HCT116 (cell line): ENCODE results near the gene MTHFD2. TPM values are rescaled to one million over a fixed set of nuclear protein-coding genes. Genes with fewer than 3 reads are reported as not detected.

Experiments used
- ATAC-seq: fragments of 200-7000 bp; cut with Tn5 transposase; 2 replicates; pipeline ENCODE4 v1.9.1; 2020; ENCODE audit warnings: mild to moderate bottlenecking, moderate library complexity
- BruUV-seq: library from RNA; stranded (reverse); fragments of 400-500 nt; replicated peaks from 2 replicates; lab custom pipeline; 2021; lab: Mats Ljungman, UMichigan
- CTCF ChIA-PET: fragments of 300-600 bp; sonication (Branson Sonifier 250); formaldehyde crosslinking; loops from one replicate; lab custom pipeline; 2021; ENCODE audit warnings: antibody characterized with exemption; lab: Charles Lee
- POLR2A ChIA-PET: fragments of 300-600, 350-600 bp; sonication (Branson Sonifier 250); formaldehyde crosslinking; loops from one replicate; lab custom pipeline; 2021; ENCODE audit warnings: antibody characterized with exemption; lab: Charles Lee
- RAD21 ChIA-PET, 2 experiments: fragments of 300-600 bp; sonication (Branson Sonifier 250); formaldehyde crosslinking; loops; one replicate each; lab custom pipeline; 2023; ENCODE audit warnings: low total read pairs in 2 of 2; ENCODE audit not compliant: uncharacterized antibody in 2 of 2, unreplicated experiment in 2 of 2, low non-redundant PET in 1 of 2; lab: Charles Lee
- DNase-seq: peaks from one replicate; pipeline ENCODE4 v3.0.0-alpha.2; 2010; ENCODE audit warnings: low read depth, low spot score
- H2AFZ ChIP-seq: fragments of 200-600 bp; shearing (Covaris generic), sonication (generic); 2 replicates; pipeline ENCODE4 v1.6.1; 2017; ENCODE audit warnings: low read depth, mixed run types, mixed read lengths, antibody characterized with exemption, low read length; ENCODE audit not compliant: poor library complexity, severe bottlenecking
- H3K27ac ChIP-seq: 2 replicates; pipeline ENCODE4 v1.5.1; 2012; ENCODE audit warnings: low read depth, low read length
- H3K27me3 ChIP-seq: fragments of 200-600 bp; sonication (generic); 2 replicates; pipeline ENCODE4 v1.6.1; 2016; ENCODE audit warnings: mixed run types, low read length, mixed read lengths; ENCODE audit not compliant: insufficient read depth
- H3K36me3 ChIP-seq, 2 experiments: fragments of 200-500 bp in 1 of 2; fragments of 200-600 bp in 1 of 2; sonication (Bioruptor generic) in 1 of 2; sonication (generic) in 1 of 2; 2 replicates each; pipeline versions ENCODE4 v1.5.1 to v1.6.1; 2014 to 2016; ENCODE audit warnings: low read length in 2 of 2, inconsistent platforms in 1 of 2, mixed read lengths in 1 of 2, mixed run types in 1 of 2; ENCODE audit not compliant: insufficient read depth in 2 of 2, control insufficient read depth in 1 of 2
- H3K4me1 ChIP-seq, 2 experiments: fragments of 200-600 bp in 1 of 2; sonication (generic) in 1 of 2; 2 replicates each; pipeline versions ENCODE4 v1.5.1 to v1.6.1; 2012 to 2017; ENCODE audit warnings: low read length in 2 of 2, inconsistent platforms in 1 of 2, mild to moderate bottlenecking in 1 of 2, mixed read lengths in 1 of 2, mixed run types in 1 of 2, moderate library complexity in 1 of 2; ENCODE audit not compliant: insufficient read depth in 2 of 2, control insufficient read depth in 1 of 2
- H3K4me2 ChIP-seq: fragments of 200-600 bp; sonication (generic); 2 replicates; pipeline ENCODE4 v1.6.1; 2017; ENCODE audit warnings: mixed run types, low read length, mixed read lengths
- H3K4me3 ChIP-seq, 2 experiments: fragments of 200-600 bp in 1 of 2; sonication (generic) in 1 of 2; replicated peaks in 1 of 2; 2 replicates each; pipeline ENCODE4 v1.5.1; 2011 to 2016; ENCODE audit warnings: low read length in 2 of 2, control low read depth in 1 of 2, low read depth in 1 of 2, mild to moderate bottlenecking in 1 of 2, mixed read lengths in 1 of 2, mixed run types in 1 of 2
- H3K79me2 ChIP-seq: fragments of 200-600 bp; sonication (generic); 2 replicates; pipeline ENCODE4 v1.6.1; 2017; ENCODE audit warnings: mild to moderate bottlenecking, mixed run types, low read length, moderate library complexity, mixed read lengths; ENCODE audit not compliant: insufficient read depth
- H3K9ac ChIP-seq: fragments of 200-600 bp; sonication (generic); 2 replicates; pipeline ENCODE4 v1.6.1; 2016; ENCODE audit warnings: low read length, mixed read lengths
- H3K9me2 ChIP-seq: fragments of 200-600 bp; sonication (generic), shearing (Covaris generic); 2 replicates; pipeline ENCODE4 v1.6.1; 2017; ENCODE audit warnings: mixed run types, mild to moderate bottlenecking, moderate library complexity; ENCODE audit not compliant: insufficient read depth
- H3K9me3 ChIP-seq, 2 experiments: fragments of 200-500 bp in 1 of 2; fragments of 200-600 bp in 1 of 2; sonication (Bioruptor generic) in 1 of 2; sonication (generic) in 1 of 2; 2 replicates each; pipeline ENCODE4 v1.6.1; 2014 to 2017; ENCODE audit warnings: low read length in 2 of 2, mixed read lengths in 2 of 2, inconsistent platforms in 1 of 2, low read depth in 1 of 2, mild to moderate bottlenecking in 1 of 2, mixed run types in 1 of 2, moderate library complexity in 1 of 2; ENCODE audit not compliant: control insufficient read depth in 1 of 2, insufficient read depth in 1 of 2
- H4K20me1 ChIP-seq: fragments of 200-600 bp; sonication (generic), shearing (Covaris generic); 2 replicates; pipeline ENCODE4 v1.6.1; 2017; ENCODE audit warnings: mixed run types, mild to moderate bottlenecking, moderate library complexity; ENCODE audit not compliant: insufficient read depth
- CEBPB ChIP-seq: IDR thresholded peaks from 2 replicates; pipeline ENCODE4 v1.6.1; 2012; ENCODE audit warnings: low read depth
- EZH2 ChIP-seq: fragments of 200-600 bp; sonication (generic); IDR thresholded peaks from 2 replicates; pipeline ENCODE4 v1.6.1; 2017; ENCODE audit warnings: antibody characterized with exemption, mixed run types
- EZH2phosphoT487 ChIP-seq: fragments of 200-600 bp; IDR thresholded peaks from 2 replicates; pipeline ENCODE4 v1.6.1; 2018; ENCODE audit warnings: antibody characterized with exemption, borderline replicate concordance
- FOSL1 ChIP-seq: IDR thresholded peaks from 2 replicates; pipeline ENCODE4 v1.6.1; 2012; ENCODE audit warnings: low read depth
- JUND ChIP-seq: IDR thresholded peaks from 2 replicates; pipeline ENCODE4 v1.6.1; 2012
- MAX ChIP-seq: IDR thresholded peaks from 2 replicates; pipeline ENCODE4 v1.6.1; 2012
- POLR2AphosphoS5 ChIP-seq: IDR thresholded peaks from 2 replicates; pipeline ENCODE4 v1.6.1; 2011; ENCODE audit warnings: mild to moderate bottlenecking, low read depth, low read length, moderate library complexity
- SP1 ChIP-seq: IDR thresholded peaks from 2 replicates; pipeline ENCODE4 v1.6.1; 2012; ENCODE audit warnings: low read depth
- ZBTB33 ChIP-seq: IDR thresholded peaks from 2 replicates; pipeline ENCODE4 v1.6.1; 2011; ENCODE audit warnings: mild to moderate bottlenecking, low read length, moderate library complexity; ENCODE audit not compliant: insufficient replicate concordance; ENCODE audit errors: extremely low read depth
- intact Hi-C: fragments of 100-400 bp; cut with micrococcal nuclease; formaldehyde crosslinking; loops from 2 replicates; pipeline ENCODE4 v1.10.0; 2022
- total RNA-seq: library from RNA; stranded (reverse); gene quantifications from one replicate; pipeline ENCODE4 v1.2.1, GENCODE V29; 2021; ENCODE audit not compliant: unreplicated experiment

Gene MTHFD2
- total RNA-seq, 1 experiment from 2014 or later, result 445 TPM

GRCh38 chr2:74244286-74244685 lies 45.9 kb downstream of the MTHFD2 start:
- H3K27ac ChIP-seq, result no peak overlapping the region
- peaks cover 0 to 9% of the 10 kb centered on the region in 2 experiments; a peak in 2 of 4 replicates for H3K4me1 ChIP-seq
- ChIA-PET RAD21 (no interaction called here), POLR2A (no interaction called here), CTCF (no interaction called here)
- no TSS peak for BruUV-seq
- H3K4me2 ChIP-seq, result no peak overlapping the region
- no peak overlapping the region for H2AFZ ChIP-seq
- H3K36me3 ChIP-seq, result no peaks in the 10 kb centered on the region
- no peaks in the 10 kb centered on the region for H3K79me2 ChIP-seq
- H3K9me3 ChIP-seq, result no peaks in the 10 kb centered on the region
- H4K20me1 ChIP-seq, result no peaks in the 10 kb centered on the region
- TF ChIP-seq EZH2phosphoT487 (no peak), SP1 (no peak), EZH2 (no peak), JUND (no peak), MAX (no peak), POLR2AphosphoS5 (no peak), ZBTB33 (no peak), FOSL1 (no peak), CEBPB (no peak)
- no peak overlapping the region for H3K4me3 ChIP-seq
- intact Hi-C loops, result no loop called here
- no peaks in the 10 kb centered on the region for H3K9me2 ChIP-seq
- DNase-seq (no peak), ATAC-seq (no peak)
- H3K9ac ChIP-seq, result no peak overlapping the region
- H3K27me3 ChIP-seq, result no peaks in the 10 kb centered on the region
